PFSK-1 (cell line): ENCODE results near the gene MTG2.

Experiments
- POLR2AphosphoS5 ChIP-seq: IDR thresholded peaks from 2 replicates; pipeline ENCODE4 v1.6.1; 2012; ENCODE audit warnings: low read depth, mild to moderate bottlenecking, control low read depth, low read length, moderate library complexity
- REST ChIP-seq, 2 experiments: IDR thresholded peaks; 2 replicates each; pipeline versions ENCODE4 v1.6.1 to v1.8.0; 2011 to 2012; ENCODE audit warnings: low read depth in 2 of 2, low read length in 2 of 2, control low read depth in 1 of 2, inconsistent platforms in 1 of 2, mild to moderate bottlenecking in 1 of 2, moderate library complexity in 1 of 2; ENCODE audit not compliant: insufficient read depth in 1 of 2
- TAF1 ChIP-seq: IDR thresholded peaks from 2 replicates; pipeline ENCODE4 v1.6.1; 2012; ENCODE audit warnings: low read length, control low read depth, borderline replicate concordance; ENCODE audit not compliant: insufficient read depth

GRCh38 chr20:62147125-62147524 is 35.7 kb upstream of the MTG2 start:
- TF ChIP-seq REST (IDR thresholded peaks at IDR 0.05; ENCODE audit: insufficient read depth in 1 of 2, low read depth in 2 of 2, low read length in 2 of 2) (no peak), TAF1 (no peak), POLR2AphosphoS5 (no peak)
